Common myeloid progenitor, CD34-positive (primary cell): ENCODE measurements around the gene TMEM219.

Experiments used
- CTCF ChIA-PET: fragments of 350-600 bp; sonication (Branson Sonifier 250); formaldehyde crosslinking; loops from one replicate; lab custom pipeline; 2021; ENCODE audit warnings: antibody characterized with exemption; lab: Charles Lee
- POLR2A ChIA-PET: fragments of 350-600 bp; sonication (Branson Sonifier 250); formaldehyde crosslinking; loops from one replicate; lab custom pipeline; 2021; ENCODE audit warnings: antibody characterized with exemption; lab: Charles Lee
- DNase-seq, 3 donors: peaks; one replicate each; pipeline versions ENCODE4 v3.0.0 to v3.0.0-alpha.2; 2013
- H3K27ac ChIP-seq, 2 experiments: 1 replicate in 1 of 2; 2 replicates in 1 of 2; pipeline ENCODE4 v1.7.0; 2013; ENCODE audit warnings: inconsistent platforms in 2 of 2, low read length in 2 of 2, mild to moderate bottlenecking in 2 of 2, low read depth in 1 of 2, moderate library complexity in 1 of 2; ENCODE audit not compliant: severe bottlenecking in 2 of 2, insufficient read depth in 1 of 2, poor library complexity in 1 of 2
- H3K27me3 ChIP-seq, 5 experiments: replicated peaks in 2 of 5; 1 replicate in 3 of 5; 2 replicates in 2 of 5; pipeline versions ENCODE4 v1.6.1 to v1.7.0; 2013; ENCODE audit warnings: low read length in 4 of 5, mild to moderate bottlenecking in 2 of 5, moderate library complexity in 2 of 5, inconsistent platforms in 1 of 5; ENCODE audit not compliant: insufficient read depth in 5 of 5, control insufficient read depth in 4 of 5
- H3K36me3 ChIP-seq, 4 experiments: 1 replicate in 2 of 4; 2 replicates in 2 of 4; pipeline versions ENCODE4 v1.6.1 to v1.7.0; 2013; ENCODE audit warnings: low read length in 3 of 4, control low read depth in 1 of 4, mild to moderate bottlenecking in 1 of 4; ENCODE audit not compliant: control insufficient read depth in 4 of 4, insufficient read depth in 4 of 4
- H3K4me1 ChIP-seq, 4 experiments: 1 replicate in 3 of 4; 2 replicates in 1 of 4; pipeline versions ENCODE4 v1.6.1 to v1.7.1; 2013; ENCODE audit warnings: low read length in 3 of 4, mild to moderate bottlenecking in 3 of 4, control low read depth in 1 of 4, inconsistent platforms in 1 of 4, moderate library complexity in 1 of 4; ENCODE audit not compliant: control insufficient read depth in 4 of 4, insufficient read depth in 4 of 4; ENCODE audit errors: control extremely low read depth in 1 of 4
- H3K4me3 ChIP-seq, 7 experiments: 1 replicate in 4 of 7; 2 replicates in 3 of 7; pipeline versions ENCODE4 v1.5.1 to v1.7.0; 2013; ENCODE audit warnings: mild to moderate bottlenecking in 7 of 7, low read length in 6 of 7, moderate library complexity in 6 of 7, inconsistent platforms in 2 of 7, low read depth in 2 of 7, control low read depth in 1 of 7; ENCODE audit not compliant: insufficient read depth in 4 of 7, control insufficient read depth in 1 of 7; ENCODE audit errors: extremely low read depth in 1 of 7
- H3K9me3 ChIP-seq, 5 experiments: 1 replicate in 4 of 5; 2 replicates in 1 of 5; pipeline versions ENCODE4 v1.6.1 to v1.7.1; 2013; ENCODE audit warnings: low read length in 4 of 5, mild to moderate bottlenecking in 2 of 5, inconsistent platforms in 1 of 5, low read depth in 1 of 5, moderate library complexity in 1 of 5; ENCODE audit not compliant: control insufficient read depth in 4 of 5, insufficient read depth in 2 of 5; ENCODE audit errors: control extremely low read depth in 1 of 5
- WGBS: methylation state at CpG from one replicate; pipeline ENCODE4 v1.1.5; 2013; ENCODE audit not compliant: insufficient coverage; 5-methylcytosine and 5-hydroxymethylcytosine counted together

Gene TMEM219

DNA sequence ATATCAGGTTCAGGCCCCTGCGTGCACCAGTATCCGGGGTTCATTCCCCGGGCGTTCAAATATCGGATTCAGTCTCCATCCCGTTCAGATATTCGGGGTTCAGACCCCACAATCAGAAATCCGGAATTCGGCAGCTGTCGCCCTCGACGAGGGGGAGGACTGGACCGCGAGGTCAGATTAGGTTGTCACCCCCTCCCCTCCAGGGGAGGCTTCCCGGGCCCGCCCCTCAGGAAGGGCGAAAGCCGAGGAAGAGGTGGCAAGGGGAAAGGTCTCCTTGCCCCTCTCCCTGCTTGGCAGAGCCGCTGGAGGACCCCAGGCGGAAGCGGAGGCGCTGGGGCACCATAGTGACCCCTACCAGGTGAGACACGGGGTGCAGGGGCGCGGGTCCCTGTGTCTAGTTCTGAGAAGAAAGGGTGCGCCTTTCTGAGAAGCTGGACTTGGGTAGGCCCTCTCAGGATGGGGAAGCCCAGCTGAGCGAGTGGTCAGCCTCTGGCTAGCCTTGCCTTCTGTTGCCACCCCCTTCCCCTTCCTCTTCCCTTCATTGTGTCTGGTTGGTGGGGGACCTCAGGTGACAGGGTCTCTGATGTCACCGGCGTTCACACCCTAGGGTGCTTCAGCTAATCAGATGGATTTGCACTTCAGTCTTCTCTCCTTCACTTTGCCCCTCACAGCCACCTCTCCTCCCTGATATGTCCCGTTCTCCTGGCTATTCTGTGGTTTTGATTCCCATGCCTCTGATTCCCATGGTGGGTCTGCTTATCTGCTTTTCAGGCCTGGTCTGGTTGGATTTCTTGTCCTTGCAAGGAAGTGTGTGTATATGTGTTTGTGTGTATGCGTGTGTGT, 12.6 kb downstream of the TMEM219 start:
- H3K27ac ChIP-seq, result peak overlapping the region; percentile 80 to 87
- H3K9me3 ChIP-seq, result no peaks in the 10 kb centered on the region
- peak overlapping the region; percentile 86 to 98 (median 95) for H3K4me3 ChIP-seq
- 0% methylated on average over 27 of the region's 31 CpGs for WGBS
- H3K36me3 ChIP-seq, result peaks cover 5 to 45% (median 34%) of the 10 kb centered on the region in 4 experiments
- POLR2A ChIA-PET, result interaction anchor here (2.7 kb wide), 1 partner anchor 12 kb away, joined by 7 read pairs; no protein-coding TSS in a partner anchor
- CTCF ChIA-PET, result interaction anchor here (0.9 to 2.1 kb wide), 6 partner anchors 11 to 63 kb away, joined by 3 to 6 read pairs (median 4); partner anchors contain the start of genes HIRIP3 and INO80E
- DNase-seq, result peak in 2 of 3 donors; percentile 26 to 46
- no peaks in the 10 kb centered on the region for H3K27me3 ChIP-seq
- H3K4me1 ChIP-seq, result peaks cover 7 to 31% (median 26%) of the 10 kb centered on the region in 4 experiments

DNA sequence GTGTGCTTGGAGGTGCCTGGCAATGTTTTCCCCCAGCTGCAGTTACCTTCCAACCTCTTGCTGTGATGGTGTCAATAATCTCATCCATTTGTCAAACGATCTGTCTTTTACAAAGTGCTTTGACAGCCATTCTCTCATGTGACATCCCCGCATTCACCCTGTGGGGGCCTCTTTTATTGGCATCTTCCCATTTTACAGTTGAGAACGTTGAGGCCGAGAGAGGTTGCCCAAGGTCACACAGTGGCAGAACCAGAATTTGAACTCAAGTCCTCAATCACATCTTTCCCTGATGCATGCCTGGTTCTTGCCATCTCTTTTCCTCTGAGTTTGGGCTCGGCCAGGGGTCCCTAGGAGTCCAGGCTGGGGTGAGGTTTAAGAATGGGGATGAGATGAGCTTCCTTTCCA, 13.3 kb downstream of the TMEM219 start:
- H3K4me3 ChIP-seq, result peak overlapping the region; percentile 86 to 98 (median 95)
- H3K9me3 ChIP-seq, result no peaks in the 10 kb centered on the region
- CTCF ChIA-PET, result interaction anchor here (0.9 to 1.3 kb wide), 4 partner anchors 10 to 27 kb away, joined by 3 to 4 read pairs (median 3); partner anchors contain the start of genes HIRIP3 and INO80E
- peak in 1 of 3 donors; percentile 4 for DNase-seq
- H3K36me3 ChIP-seq, result peaks cover 9 to 48% (median 37%) of the 10 kb centered on the region in 4 experiments
- H3K27ac ChIP-seq, result peak overlapping the region in 1 of 2 experiments; percentile 23
- 64% methylated on average over 4 of the region's 5 CpGs for WGBS
- H3K4me1 ChIP-seq, result peaks cover 7 to 31% (median 26%) of the 10 kb centered on the region in 4 experiments
- POLR2A ChIA-PET, result no interaction called here
- no peaks in the 10 kb centered on the region for H3K27me3 ChIP-seq

DNA sequence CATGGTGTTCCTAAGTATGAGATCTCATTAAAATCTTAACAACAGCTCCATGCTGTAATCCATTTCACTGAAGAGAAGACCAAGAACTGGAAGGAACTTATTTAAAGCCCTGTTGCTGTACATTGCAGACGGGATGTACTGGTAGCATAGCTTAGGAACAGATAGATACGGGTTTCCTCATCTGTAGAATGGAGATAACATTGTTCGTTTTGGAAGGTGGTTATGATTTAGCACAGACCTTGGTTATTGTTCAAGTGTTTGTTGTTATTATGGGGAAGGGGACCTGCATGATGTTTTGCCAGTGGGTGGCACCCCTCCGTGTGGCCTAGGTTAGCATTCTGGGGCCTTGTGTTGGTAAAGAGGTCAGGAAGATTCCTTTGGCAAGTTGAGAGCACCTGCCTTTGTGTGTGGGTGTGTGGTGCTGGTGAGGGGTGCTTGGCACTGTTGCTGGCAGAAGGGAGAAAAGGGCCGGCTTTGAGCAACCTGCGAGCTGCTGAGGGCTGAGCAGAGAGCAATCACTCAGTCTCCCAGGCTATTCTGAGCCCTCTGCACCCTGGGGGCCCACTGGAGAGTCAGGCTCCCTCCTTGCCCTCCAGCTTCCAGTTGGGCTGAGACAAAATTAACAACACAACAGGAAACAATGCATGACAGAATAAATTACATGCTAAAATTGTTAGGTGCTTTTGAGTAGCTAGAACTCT, 14.1 kb downstream of the TMEM219 start:
- POLR2A ChIA-PET, result no interaction called here
- WGBS, result 43% methylated on average over 4 of the region's 6 CpGs

DNA sequence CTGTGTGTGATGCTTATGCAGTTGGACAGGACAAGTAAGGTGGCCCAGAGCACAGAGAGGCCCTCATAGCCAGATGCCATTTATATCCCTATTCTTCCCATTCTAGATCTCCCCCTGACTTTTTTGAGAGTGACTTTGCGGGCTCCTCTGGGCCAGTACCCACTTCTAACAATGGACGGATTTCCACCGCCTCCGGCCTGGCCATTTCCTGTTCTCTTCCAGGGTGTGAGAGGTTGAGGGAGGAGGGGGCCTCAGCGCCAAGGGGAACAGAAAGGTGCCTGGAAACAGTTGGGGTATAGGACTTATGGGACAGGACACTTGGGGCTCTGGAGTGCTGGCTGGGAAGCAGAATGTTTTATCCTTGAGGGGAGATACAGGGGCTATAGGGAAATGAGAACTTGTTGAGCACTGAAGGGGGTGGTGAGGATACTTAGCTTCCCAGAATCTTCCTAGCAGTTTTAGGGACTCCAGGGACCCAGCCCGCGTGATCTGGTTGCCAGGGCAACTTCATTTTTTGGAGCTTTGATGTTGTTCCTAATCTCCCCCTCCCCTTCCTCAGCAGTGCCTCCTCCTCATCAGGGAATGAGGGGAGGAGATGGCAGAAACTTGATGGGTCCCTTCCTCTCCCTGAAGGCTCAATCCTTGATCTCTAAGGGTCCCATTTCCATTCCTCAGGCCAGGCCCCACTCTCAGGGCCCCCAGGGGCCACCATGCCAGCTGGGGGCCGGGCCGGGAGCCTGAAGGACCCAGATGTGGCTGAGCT, 15.4 kb downstream of the TMEM219 start:
- ChIA-PET CTCF (interaction anchor here (1.2 to 1.3 kb wide), 2 partner anchors 9 to 20 kb away, joined by 4 to 5 read pairs; no protein-coding TSS in a partner anchor), POLR2A (interaction anchor here (0.6 kb wide), 1 partner anchor 9 kb away, joined by 4 read pairs; no protein-coding TSS in a partner anchor)
- H3K36me3 ChIP-seq, result peaks cover 4 to 61% (median 47%) of the 10 kb centered on the region in 4 experiments
- peaks cover 7 to 31% (median 26%) of the 10 kb centered on the region in 4 experiments for H3K4me1 ChIP-seq
- H3K9me3 ChIP-seq, result no peaks in the 10 kb centered on the region
- no peak overlapping the region for H3K4me3 ChIP-seq
- H3K27me3 ChIP-seq, result no peaks in the 10 kb centered on the region
- no CpG with 5 or more reads among the region's 9 CpGs for WGBS
- DNase-seq, result no peak
- peak overlapping the region in 1 of 2 experiments; percentile 1 for H3K27ac ChIP-seq

More for the DNA sequence above, 14.1 kb downstream of the TMEM219 start:
- H3K36me3 ChIP-seq, result peaks cover 9 to 56% (median 45%) of the 10 kb centered on the region in 4 experiments
- CTCF ChIA-PET, result interaction anchor here (0.9 to 1.3 kb wide), 3 partner anchors 14 to 113 kb away, joined by 3 to 4 read pairs (median 4); partner anchors contain the start of gene CDIPT
- no peaks in the 10 kb centered on the region for H3K9me3 ChIP-seq
- peaks cover 7 to 31% (median 26%) of the 10 kb centered on the region in 4 experiments for H3K4me1 ChIP-seq
- peak overlapping the region in 1 of 2 experiments; percentile 23 for H3K27ac ChIP-seq
- peak overlapping the region in 6 of 7 experiments; percentile 1 to 98 (median 62) for H3K4me3 ChIP-seq
- DNase-seq, result peak in 2 of 3 donors; percentile 25 to 54
- H3K27me3 ChIP-seq, result no peaks in the 10 kb centered on the region

DNA sequence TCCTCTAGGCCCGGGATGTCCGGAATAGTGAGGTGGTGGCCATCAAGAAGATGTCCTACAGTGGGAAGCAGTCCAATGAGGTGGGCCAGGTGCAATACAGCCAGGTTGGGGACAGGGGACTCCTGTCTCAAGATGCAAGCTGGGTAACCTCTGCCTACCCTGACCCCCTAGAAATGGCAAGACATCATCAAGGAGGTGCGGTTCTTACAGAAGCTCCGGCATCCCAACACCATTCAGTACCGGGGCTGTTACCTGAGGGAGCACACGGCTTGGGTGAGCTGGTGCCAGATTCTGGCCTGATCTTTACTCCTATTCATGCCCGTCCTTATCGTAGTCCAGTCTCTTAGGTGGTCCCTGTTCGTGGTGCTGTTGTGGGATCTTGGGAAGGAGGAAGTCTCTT, 16.2 kb downstream of the TMEM219 start:
- peaks cover 7 to 31% (median 26%) of the 10 kb centered on the region in 4 experiments for H3K4me1 ChIP-seq
- POLR2A ChIA-PET, result no interaction called here
- no peaks in the 10 kb centered on the region for H3K9me3 ChIP-seq
- no peak overlapping the region for H3K27ac ChIP-seq
- 94% methylated on average over 7 of the region's 9 CpGs for WGBS
- H3K27me3 ChIP-seq, result no peaks in the 10 kb centered on the region
- no peak overlapping the region for H3K4me3 ChIP-seq
- CTCF ChIA-PET, result interaction anchor here (1.0 to 1.2 kb wide), 2 partner anchors 8 to 15 kb away, joined by 3 to 5 read pairs; no protein-coding TSS in a partner anchor
- no peak for DNase-seq
- peaks cover 4 to 61% (median 50%) of the 10 kb centered on the region in 4 experiments for H3K36me3 ChIP-seq

DNA sequence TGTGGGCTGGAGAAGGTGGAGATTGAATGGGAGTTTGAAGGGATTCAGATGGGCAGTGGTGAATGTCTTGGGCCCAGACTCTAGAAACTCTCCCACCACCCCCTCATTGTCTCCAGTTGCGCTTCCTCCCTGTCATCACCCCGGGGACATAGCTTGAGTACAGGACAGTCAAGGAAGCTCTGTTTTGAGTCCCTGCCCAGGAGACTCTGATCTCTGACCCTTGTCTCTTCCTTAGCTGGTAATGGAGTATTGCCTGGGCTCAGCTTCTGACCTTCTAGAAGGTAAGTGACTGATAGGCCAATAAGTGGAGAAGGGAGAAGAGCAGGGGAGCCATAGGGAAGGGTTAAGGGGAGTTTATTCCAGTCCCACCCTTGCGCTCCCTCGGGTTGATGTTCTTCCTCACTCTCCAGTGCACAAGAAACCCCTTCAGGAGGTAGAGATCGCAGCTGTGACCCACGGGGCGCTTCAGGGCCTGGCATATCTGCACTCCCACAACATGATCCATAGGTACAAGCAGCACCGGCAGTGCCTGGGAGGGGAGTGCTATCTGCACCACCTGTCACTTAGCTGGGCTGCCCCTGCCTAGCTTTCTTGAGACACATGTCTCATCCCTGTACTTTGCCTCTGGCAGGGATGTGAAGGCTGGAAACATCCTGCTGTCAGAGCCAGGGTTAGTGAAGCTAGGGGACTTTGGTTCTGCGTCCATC, 16.8 kb downstream of the TMEM219 start:
- Histone ChIP-seq H3K27me3 (no peaks in the 10 kb centered on the region), H3K36me3 (peaks cover 5 to 67% (median 56%) of the 10 kb centered on the region in 4 experiments), H3K4me1 (peaks cover 7 to 29% (median 25%) of the 10 kb centered on the region in 4 experiments), H3K4me3 (no peak overlapping the region), H3K27ac (no peak overlapping the region), H3K9me3 (no peaks in the 10 kb centered on the region)
- 96% methylated on average over 5 of the region's 9 CpGs for WGBS
- no peak for DNase-seq
- POLR2A ChIA-PET, result no interaction called here
- CTCF ChIA-PET, result interaction anchor here (1.0 to 1.1 kb wide), 2 partner anchors 14 to 17 kb away, joined by 3 read pairs; partner anchors contain the start of gene TMEM219
